MM.1S (cell line): Measurements from ENCODE around the gene CHSY3.

Experiments
- DNase-seq: peaks from one replicate; pipeline ENCODE4 v3.0.0-alpha.2; 2015
- H2AFZ ChIP-seq: fragments of 300-600 bp; sonication (generic); 2 replicates; pipeline ENCODE4 v1.6.0; 2016; ENCODE audit warnings: antibody characterized with exemption, low read length
- H3F3A ChIP-seq: fragments of 300-600 bp; sonication (generic); 2 replicates; pipeline ENCODE4 v1.6.1; 2016; ENCODE audit warnings: mild to moderate bottlenecking, antibody characterized with exemption, low read length, moderate library complexity, mixed read lengths; ENCODE audit not compliant: insufficient read depth
- H3K27ac ChIP-seq: fragments of 300-600 bp; sonication (generic); 2 replicates; pipeline ENCODE4 v1.5.1; 2016; ENCODE audit warnings: mild to moderate bottlenecking, low read length
- H3K27me3 ChIP-seq: fragments of 300-600 bp; sonication (generic); replicated peaks from 2 replicates; pipeline ENCODE4 v1.6.0; 2016; ENCODE audit warnings: low read length; ENCODE audit not compliant: insufficient read depth
- H3K36me3 ChIP-seq: fragments of 300-600 bp; sonication (generic); replicated peaks from 2 replicates; pipeline ENCODE4 v1.6.1; 2016; ENCODE audit warnings: mild to moderate bottlenecking, low read length, mixed read lengths; ENCODE audit not compliant: insufficient read depth
- H3K4me1 ChIP-seq: fragments of 300-600 bp; sonication (generic); 2 replicates; pipeline ENCODE4 v1.6.1; 2016; ENCODE audit warnings: low read length, mixed read lengths
- H3K4me2 ChIP-seq: fragments of 300-600 bp; sonication (generic); 2 replicates; pipeline ENCODE4 v1.6.0; 2016; ENCODE audit warnings: low read depth, low read length
- H3K4me3 ChIP-seq: fragments of 300-600 bp; sonication (generic); 2 replicates; pipeline ENCODE4 v1.5.1; 2016; ENCODE audit warnings: low read length, mixed read lengths
- H3K79me2 ChIP-seq: fragments of 300-600 bp; sonication (generic); 2 replicates; pipeline ENCODE4 v1.6.1; 2016; ENCODE audit warnings: mixed run types, low read length, mixed read lengths
- H3K9ac ChIP-seq: fragments of 300-600 bp; sonication (generic); 2 replicates; pipeline ENCODE4 v1.6.1; 2016; ENCODE audit warnings: low read length, mixed read lengths
- H3K9me2 ChIP-seq: fragments of 300-600 bp; sonication (generic); replicated peaks from 2 replicates; pipeline ENCODE4 v1.6.1; 2016; ENCODE audit warnings: mild to moderate bottlenecking, low read length, mixed read lengths; ENCODE audit not compliant: insufficient read depth
- H3K9me3 ChIP-seq: fragments of 300-600 bp; sonication (generic); replicated peaks from 2 replicates; pipeline ENCODE4 v1.6.1; 2016; ENCODE audit warnings: mild to moderate bottlenecking, low read length, mixed read lengths; ENCODE audit not compliant: insufficient read depth
- H4K20me1 ChIP-seq: fragments of 300-600 bp; sonication (generic); 2 replicates; pipeline ENCODE4 v1.6.1; 2016; ENCODE audit warnings: mild to moderate bottlenecking, low read length, moderate library complexity, mixed read lengths; ENCODE audit not compliant: insufficient read depth
- EZH2 ChIP-seq: fragments of 300-600 bp; sonication (generic); optimal IDR thresholded peaks from 2 replicates; pipeline ENCODE3; 2017; ENCODE audit warnings: low read depth, mild to moderate bottlenecking, antibody characterized with exemption, low read length, mixed read lengths
- EZH2phosphoT487 ChIP-seq: fragments of 300-600 bp; sonication (generic); IDR thresholded peaks from 2 replicates; pipeline ENCODE4 v1.6.1; 2018; ENCODE audit warnings: antibody characterized with exemption, low read length
- TF ChIP-seq, protein P1 (sequence below): fragments of 300-600 bp; sonication (generic); IDR thresholded peaks from 2 replicates; pipeline ENCODE4 v1.5.1; 2016; ENCODE audit warnings: antibody characterized with exemption, low read length, mixed read lengths

The CHSY3 gene

DNA sequence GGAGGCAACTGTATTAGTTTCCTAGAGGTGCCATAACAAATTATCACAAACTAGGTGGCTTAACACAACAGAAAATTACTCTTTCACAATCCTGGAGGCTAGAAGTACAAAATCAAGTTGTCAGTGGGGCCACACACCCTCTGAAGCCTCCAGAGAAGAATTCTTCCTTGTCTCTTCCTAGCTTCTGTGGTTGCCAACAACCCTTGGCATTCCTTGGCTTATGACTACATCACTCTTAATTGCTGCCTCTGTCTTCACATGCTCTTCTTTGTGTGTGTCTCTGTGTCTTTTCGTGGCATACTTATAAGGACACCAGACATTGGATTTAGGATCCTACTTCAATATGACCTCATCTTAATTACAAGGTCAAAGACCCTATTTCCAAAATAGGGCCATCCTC lies 327.5 kb downstream of the CHSY3 start:
- Histone ChIP-seq H3K9me2 (no peaks in the 10 kb centered on the region), H3K79me2 (no peaks in the 10 kb centered on the region), H4K20me1 (no peaks in the 10 kb centered on the region), H3K4me1 (no peaks in the 10 kb centered on the region), H3K9me3 (no peaks in the 10 kb centered on the region), H3K9ac (no peak overlapping the region), H3K36me3 (no peaks in the 10 kb centered on the region), H3K4me3 (no peak overlapping the region), H3K27me3 (no peaks in the 10 kb centered on the region), H2AFZ (no peak overlapping the region), H3K27ac (no peak overlapping the region), H3F3A (no peaks in the 10 kb centered on the region), H3K4me2 (no peak overlapping the region)
- DNase-seq: no peak
- TF ChIP-seq EZH2phosphoT487 (no peak), EZH2 (no peak)
- TF ChIP-seq, protein P1, sequence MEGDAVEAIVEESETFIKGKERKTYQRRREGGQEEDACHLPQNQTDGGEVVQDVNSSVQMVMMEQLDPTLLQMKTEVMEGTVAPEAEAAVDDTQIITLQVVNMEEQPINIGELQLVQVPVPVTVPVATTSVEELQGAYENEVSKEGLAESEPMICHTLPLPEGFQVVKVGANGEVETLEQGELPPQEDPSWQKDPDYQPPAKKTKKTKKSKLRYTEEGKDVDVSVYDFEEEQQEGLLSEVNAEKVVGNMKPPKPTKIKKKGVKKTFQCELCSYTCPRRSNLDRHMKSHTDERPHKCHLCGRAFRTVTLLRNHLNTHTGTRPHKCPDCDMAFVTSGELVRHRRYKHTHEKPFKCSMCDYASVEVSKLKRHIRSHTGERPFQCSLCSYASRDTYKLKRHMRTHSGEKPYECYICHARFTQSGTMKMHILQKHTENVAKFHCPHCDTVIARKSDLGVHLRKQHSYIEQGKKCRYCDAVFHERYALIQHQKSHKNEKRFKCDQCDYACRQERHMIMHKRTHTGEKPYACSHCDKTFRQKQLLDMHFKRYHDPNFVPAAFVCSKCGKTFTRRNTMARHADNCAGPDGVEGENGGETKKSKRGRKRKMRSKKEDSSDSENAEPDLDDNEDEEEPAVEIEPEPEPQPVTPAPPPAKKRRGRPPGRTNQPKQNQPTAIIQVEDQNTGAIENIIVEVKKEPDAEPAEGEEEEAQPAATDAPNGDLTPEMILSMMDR: no peak

DNA sequence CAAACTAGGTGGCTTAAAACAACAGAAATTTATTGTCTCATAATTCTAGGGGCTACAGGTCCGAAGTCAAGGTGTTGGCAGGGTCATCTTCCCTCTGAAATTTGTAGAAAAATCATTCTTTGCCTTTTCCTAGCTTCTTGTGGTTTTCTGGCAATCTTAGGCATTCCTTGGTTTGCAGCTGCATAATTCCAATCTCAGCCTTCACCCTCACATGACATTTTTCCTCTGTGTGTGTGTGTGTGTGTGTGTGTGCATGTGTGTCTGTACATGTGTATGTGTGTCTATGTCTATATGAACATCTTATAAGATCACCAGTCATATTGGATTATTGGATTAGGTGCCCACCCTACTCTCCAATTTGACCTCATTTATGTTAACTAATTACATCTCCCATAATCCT lies 330.6 kb downstream of the CHSY3 start:
- Histone ChIP-seq H2AFZ (no peak overlapping the region), H3K27me3 (no peaks in the 10 kb centered on the region), H3K4me2 (no peak overlapping the region), H3K4me1 (no peaks in the 10 kb centered on the region), H4K20me1 (no peaks in the 10 kb centered on the region), H3K9me3 (no peaks in the 10 kb centered on the region), H3K36me3 (no peaks in the 10 kb centered on the region), H3K27ac (no peak overlapping the region), H3K4me3 (no peak overlapping the region), H3K79me2 (no peaks in the 10 kb centered on the region), H3K9me2 (no peaks in the 10 kb centered on the region), H3K9ac (no peak overlapping the region), H3F3A (no peaks in the 10 kb centered on the region)
- no peak for TF ChIP-seq EZH2phosphoT487
- TF ChIP-seq, protein P1: no peak
- TF ChIP-seq EZH2: no peak
- DNase-seq: no peak
